KG1 (cell line): ENCODE measurements around the gene PTPRD.

Experiments used
- DNase-seq: peaks from one replicate; lab custom pipeline; 2025; lab: John Stamatoyannopoulos, UW

The PTPRD gene

DNA sequence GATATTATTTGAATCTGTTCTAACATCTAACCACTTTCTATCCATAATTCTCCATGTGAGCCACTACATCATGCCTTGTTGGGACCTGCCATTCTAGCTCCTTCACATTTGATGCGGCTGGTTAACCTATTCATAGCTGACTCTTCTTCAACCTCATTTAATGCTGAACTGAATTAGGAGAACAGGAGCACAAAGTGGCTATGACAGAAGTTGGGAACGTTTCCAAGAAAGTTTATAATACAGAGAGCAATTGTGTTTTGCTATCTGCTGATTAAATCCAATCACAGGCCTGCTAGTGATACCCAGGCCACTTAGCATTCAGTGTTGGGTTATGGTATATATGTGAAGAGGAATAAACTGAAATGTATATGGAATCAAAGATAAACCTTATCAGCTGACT lies 440.3 kb downstream of the PTPRD start:
- DNase-seq: no peak

DNA sequence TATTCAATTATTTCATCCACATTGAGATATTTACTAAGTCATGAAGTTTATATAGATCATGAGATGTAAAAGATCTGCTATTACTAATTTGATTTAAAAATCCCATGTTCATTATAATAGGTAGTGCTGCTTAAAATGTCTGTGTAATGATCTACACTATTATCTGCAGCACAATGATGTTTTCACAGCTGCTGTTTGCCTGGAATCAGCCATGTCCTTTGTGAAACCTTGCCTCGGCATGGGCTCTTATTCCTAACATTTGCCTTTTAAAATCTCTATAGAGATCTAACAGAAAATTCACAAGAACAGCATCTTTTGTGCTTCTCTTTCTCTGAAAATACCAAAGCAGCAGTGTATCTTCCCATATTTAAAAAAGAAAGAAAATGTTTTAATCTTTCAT lies 444.6 kb downstream of the PTPRD start:
- DNase-seq: no peak

DNA sequence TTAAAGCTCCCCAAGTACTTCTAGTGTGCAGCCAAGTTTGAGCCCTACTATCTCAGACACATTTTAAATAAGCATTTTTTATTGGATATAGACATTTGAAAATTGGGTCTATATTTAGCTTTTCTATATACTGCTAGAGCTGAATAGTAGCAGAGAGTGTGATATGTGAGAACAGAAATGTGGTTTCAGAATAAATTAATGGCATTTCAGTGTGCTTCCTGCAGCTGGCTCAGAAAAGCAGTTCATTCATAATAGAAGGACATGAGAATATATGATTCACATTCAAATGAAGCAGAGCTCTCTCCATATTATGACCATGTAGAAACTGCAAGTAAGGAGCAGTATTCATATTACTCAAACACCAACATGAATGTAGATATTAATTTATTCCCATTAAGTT lies 464.0 kb downstream of the PTPRD start:
- no peak for DNase-seq

DNA sequence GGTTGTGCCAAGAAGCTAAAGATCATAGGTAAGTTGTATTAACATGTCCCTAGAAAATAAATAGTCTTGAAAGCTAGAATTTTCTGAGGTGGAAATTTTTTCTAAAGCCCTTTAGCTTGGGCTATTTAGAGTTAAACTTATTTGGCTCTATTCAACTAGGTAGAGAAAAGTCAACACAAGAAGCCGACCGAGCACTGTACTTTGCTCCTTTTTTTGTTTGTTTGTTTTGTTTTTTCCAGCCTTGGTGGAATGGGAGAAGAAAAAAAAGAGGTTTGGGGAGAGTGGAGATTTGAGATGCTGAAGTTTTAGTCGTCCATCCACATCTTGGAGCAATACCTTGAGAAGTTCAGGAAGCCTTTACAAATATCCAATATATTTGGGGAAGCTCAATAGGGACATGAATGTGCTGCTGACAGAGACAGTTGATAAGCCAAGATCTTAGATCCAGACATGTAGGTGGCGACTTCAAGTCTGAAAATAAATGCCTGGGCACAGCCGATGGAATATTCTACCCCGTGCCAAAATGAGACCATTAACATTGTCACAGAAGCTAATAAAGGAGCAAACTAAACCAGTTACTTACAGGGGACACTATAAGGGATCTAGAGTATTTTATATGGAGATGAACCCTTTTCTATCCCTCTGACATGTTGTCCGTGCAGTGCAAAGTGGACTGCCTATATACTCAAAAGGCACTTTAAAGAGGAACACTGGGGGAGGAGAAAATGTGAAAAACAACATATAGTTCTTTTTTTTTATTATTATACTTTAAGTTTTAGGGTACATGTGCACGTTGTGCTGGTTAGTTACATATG lies 466.1 kb downstream of the PTPRD start:
- DNase-seq: no peak

DNA sequence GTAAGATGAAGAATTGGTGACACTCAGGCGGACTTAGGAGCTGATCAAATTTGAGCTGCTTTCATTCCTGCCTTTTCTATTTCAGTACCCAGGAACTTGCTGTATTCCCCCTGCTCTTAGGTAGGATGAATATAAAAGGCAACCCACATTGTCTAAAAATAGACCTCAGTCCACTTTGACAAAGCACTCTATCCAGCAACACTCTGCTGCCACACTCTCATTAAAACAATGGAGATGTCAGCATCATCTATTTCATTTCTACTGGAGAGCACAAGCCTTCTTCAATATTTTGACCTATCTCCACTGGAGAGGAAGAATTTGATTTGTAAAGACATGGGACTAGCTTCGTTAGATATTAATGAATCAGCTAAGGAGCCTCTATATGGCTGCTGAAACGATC lies 468.4 kb downstream of the PTPRD start:
- no peak for DNase-seq

DNA sequence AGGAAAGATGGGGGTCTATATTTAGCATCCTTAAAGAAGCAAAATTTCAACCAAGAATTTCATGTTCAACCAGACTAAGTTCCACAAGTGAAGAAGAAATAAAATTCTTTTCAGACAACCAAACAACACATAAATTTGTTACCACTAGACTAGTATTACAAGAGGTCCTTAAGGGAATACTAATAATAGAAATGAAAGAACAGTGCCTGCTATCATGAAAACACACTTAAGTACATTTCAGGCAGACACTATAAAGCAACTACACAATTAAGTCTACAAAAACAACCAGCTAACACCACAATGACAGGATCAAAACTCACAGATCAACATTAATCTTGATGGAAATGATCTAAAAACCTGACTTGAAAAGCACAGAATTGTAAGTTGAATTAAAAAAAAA lies 477.2 kb downstream of the PTPRD start:
- no peak for DNase-seq

DNA sequence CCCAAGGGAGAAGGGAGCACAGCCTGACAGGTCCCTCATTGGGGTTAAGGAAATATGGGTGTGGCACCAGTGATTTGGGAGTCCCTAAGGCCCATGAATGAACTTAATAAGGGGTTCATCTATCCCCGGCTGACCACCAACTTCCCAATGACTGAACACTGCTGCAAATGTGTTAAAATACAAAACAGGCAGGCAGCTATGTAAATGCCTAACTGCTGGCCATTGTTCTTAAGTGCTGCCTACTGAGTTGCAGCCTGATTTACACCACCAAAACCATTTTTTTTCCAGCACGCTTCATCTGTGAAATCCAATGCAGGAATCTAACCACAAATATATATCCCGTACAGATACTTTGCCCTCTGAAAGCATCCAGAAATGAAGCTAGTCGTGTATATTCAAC lies 478.5 kb downstream of the PTPRD start:
- no peak for DNase-seq

DNA sequence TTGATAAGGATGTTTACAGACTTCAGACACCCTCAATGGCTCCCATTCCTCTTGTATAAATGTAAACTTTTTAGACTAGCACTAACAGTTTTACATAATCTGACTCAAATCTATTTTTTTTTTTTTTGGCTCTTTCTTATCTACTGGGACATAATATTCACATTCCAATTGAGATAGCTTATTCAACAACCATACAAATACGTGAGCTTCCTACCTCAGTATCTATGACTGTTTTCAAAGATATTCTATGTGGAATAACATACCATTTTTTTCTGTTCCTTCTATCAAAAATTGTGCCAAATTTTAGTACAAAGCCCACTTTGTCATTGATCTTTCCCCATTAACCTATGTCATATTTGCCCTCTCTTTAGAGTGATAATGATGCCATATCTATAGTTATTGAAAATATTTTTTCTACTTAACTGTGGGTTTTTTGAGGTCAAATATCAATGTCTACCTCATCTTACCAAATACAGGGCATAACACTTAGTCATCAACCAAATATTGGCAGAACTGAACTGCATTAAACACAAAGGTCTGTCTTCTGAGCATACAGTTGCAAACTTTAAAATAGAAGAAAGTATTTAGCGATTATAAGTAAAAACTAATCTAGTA lies 482.6 kb downstream of the PTPRD start:
- no peak for DNase-seq

DNA sequence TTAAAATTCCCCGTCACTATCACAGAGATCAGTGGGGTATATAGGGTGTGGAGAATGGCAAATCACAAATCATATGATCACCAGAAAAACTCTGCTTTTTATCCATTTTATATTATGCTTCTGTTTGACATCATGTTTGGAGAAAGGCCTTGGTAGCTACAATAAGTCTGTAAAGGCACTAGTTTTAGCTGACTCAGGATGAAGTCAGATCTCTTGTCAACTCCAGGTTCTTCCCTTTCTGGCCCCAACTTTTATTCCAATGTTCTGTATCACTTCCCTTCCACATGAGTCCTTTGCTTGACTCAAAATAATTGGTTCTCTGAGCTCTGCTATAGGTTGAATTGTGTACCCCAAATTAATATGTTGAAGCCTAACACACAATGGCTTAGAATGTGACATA lies 484.9 kb downstream of the PTPRD start:
- DNase-seq: no peak

GRCh38 chr9:10112798-10113197 lies 500.0 kb downstream of the PTPRD start:
- DNase-seq: no peak

GRCh38 chr9:10112070-10112469 lies 500.7 kb downstream of the PTPRD start:
- DNase-seq: no peak

GRCh38 chr9:10108815-10109214 lies 504.0 kb downstream of the PTPRD start:
- DNase-seq: no peak

DNA sequence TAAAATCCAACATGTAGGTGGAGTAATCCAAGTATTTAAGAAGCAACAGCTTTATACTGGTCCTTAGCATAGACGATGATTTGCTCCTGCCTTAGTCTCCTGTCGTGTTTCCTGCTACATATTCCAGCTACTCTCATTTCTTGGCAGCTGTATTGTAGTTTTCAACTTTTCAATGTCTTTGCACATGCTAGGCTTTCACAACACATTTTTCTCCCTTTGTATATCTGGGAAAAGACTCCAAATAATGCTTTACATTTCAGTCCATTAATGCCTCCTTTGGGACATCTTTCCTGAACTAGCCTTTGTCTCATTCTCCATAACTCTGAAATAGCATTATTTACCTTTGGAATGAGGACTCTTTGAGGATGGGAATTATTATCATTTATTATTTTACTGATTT lies 508.0 kb downstream of the PTPRD start:
- no peak for DNase-seq

DNA sequence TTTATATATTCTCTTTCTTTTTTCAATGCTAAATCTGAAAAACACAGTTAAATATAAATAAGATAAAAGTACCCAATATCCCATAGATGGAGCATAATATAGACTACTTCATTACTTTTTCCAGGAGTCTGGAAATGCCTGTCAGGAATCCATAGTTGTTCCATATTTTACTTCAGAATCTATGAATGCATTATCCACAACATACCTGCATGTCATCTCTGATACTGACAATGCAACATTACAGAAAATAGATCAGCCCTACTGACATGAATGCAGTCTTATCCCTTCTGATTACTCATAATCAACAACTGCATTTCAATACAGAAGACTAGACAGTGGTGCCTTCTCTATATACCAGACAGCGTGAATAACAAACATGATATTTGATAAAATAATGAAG lies 517.6 kb downstream of the PTPRD start:
- DNase-seq: no peak

DNA sequence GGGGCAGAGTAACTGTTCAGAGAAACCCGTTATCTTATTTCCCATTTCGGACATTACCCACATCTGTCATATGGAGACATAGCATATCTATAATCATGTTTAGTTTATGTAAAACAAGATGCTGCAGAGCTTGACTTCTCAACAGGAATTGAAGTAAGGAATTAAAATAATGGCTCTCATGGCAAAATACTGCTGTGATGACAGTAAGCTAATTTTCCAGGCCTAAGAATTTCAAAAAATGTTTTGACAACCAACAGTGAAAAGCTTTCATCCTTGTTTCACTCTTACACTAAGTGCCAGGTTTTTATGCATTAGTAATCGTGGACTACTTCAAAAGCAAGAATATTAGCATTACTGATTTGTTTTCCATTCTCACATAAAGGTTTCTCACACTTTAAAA lies 518.2 kb downstream of the PTPRD start:
- DNase-seq: no peak

DNA sequence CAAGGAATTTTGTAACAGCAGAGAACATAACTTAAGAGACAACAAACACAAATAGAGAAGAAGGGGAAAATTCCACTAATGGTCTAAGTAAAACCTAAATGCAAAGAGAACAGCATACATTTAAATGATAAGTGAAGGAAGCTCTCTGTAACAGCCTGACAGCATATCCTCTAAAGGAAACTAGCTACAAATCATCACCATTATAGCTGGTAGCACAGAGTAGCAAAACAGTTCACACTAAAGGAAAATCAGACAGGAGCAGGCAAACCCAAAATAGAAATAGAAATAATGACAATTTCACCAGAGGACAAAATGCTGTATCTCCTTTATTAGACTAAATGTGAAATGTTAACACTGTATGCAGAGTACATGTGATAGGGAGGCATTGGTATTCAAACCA lies 532.8 kb downstream of the PTPRD start:
- no peak for DNase-seq

- no peak for DNase-seq
Observed at GRCh38 chr9:10079284-10079964, 533.4 kb downstream of the PTPRD start.

GRCh38 chr9:10071579-10071978 lies 541.2 kb downstream of the PTPRD start:
- no peak for DNase-seq

GRCh38 chr9:10062629-10063395 lies 550.0 kb downstream of the PTPRD start:
- DNase-seq: no peak

GRCh38 chr9:10059044-10059443 lies 553.8 kb downstream of the PTPRD start:
- no peak for DNase-seq

DNA sequence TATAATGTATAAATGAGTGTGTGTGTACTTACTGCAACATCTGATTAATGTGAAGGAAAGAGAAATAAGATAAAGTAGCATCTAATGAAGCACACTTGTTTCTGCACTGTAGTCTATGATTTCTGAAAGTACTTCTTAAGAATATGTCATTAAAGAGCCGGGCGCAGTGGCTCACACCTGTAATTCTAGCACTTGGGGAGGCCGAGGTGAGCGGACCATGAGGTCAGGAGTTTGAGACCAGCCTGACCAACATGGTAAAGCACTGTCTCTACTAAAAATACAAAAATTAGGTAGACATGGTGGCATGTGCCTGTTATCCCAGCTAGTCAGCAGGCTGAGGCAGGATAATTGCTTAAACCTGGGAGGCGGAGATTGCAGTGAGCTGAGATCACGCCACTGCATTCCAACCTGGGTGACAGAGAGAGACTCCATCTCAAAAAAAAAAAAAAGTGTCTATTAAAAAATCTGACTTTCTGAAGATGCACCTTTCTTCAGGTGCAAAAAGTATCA lies 556.9 kb downstream of the PTPRD start:
- DNase-seq: no peak

DNA sequence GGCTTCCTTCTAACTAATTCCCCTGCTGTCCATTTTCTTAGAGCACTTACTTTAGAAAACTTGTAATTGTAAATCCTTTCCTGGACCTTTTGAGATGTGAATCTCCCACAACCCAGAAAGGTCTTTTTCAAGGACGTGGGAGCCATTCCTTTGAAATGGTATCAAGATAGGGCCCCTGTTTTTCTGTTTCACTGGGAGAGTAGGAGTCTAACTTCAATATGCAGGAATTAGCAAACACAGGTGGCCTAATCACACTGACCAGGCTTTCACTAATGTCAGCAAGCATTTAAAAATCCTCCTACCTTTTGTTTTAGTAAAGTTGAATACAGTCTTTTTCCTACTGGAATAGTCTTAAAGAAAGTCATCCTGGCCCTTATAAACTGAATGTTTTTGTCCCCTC lies 558.3 kb downstream of the PTPRD start:
- DNase-seq: no peak
